Posterior cingulate gyrus (tissue), 11 donors: ENCODE results near the gene ST13.
A peak's percentile ranks its signal among the peaks of the same experiment; 100 is the strongest.
"Not testable (repeated sequence)": the region's sequence is repeated elsewhere in the genome, so short reads cannot be mapped to it uniquely, and the experiment has no call there.

ENCODE experiments used
- DNase-seq, 10 donors: peaks; one replicate each; pipeline versions ENCODE4 v3.0.0 to v3.0.0-alpha.2; 2020 to 2021; ENCODE audit warnings: mixed read lengths in 3 of 10
- intact Hi-C: fragments of 100-400 bp; cut with DNase I; formaldehyde crosslinking; loops from one replicate; pipeline ENCODE4 v1.15.1; 2023

ST13 gene

DNA sequence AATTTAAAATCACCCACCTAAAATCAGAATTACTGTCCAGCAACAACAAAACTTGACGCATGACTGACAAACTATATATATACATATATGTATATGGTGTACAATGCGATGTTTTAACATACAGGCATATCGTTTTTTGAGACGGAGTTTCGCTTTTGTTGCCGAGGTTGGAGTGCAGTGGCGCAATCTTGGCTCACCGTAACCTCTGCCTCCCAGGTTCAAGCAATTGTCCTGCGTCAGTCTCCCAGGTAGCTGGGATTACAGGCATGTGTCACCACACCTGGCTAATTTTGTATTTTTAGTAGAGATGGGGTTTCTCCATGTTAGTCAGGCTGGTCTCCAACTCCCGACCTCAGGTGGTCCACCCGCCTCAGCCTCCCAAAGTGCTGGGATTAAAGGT lies 10.6 kb downstream of the ST13 start:
- DNase-seq, intact Hi-C loops: not testable (repeated sequence)

DNA sequence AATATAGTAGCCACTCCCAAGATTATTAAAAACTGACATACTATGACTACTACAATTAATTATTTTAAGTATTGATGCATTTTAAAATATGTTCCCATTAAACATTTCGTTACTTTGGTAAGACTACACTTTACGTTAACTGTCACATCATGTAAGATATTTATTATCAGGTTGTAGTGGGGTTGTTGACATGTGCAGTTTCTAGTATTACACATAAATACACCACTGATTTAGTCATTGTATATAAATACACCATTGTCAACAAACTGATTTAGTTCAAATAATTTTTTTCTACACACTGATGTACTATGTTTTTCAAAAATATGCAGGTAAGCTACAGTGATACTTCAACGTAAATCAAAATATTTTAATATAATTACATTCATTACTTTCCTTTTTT lies 11.5 kb downstream of the ST13 start:
- no peak for DNase-seq
- intact Hi-C loops, result no loop called here

GRCh38 chr22:40838486-40838885 lies 18.0 kb downstream of the ST13 start:
- intact Hi-C loops, result no loop called here
- no peak for DNase-seq

GRCh38 chr22:40834619-40835018 lies 21.8 kb downstream of the ST13 start:
- intact Hi-C loops, result no loop called here
- no peak for DNase-seq

DNA sequence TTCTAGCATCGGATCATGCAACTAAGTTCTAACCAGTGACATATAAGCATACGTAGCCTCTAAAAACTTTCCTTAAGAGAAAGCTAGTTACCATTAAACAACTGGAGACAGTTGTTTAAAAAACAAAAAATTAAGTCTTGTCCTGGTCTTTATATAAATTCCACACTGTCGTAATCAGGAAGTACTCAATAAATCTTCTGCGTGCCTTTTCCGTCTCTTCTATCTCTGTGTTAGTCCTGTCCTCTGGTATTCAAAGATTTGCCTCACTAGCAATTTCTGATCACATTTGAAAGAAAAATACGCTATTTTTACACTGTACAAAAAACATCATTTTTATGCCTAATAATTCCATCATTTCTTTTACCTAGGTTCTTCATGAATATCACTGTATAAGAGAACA lies 27.3 kb downstream of the ST13 start:
- no peak for DNase-seq
- intact Hi-C loops, result no loop called here

- intact Hi-C loops, result no loop called here
- no peak for DNase-seq
These were observed 29.3 kb downstream of the ST13 start for GRCh38 chr22:40826984-40827741.

- DNase-seq, intact Hi-C loops: not testable (repeated sequence)
These were observed 30.1 kb downstream of the ST13 start for GRCh38 chr22:40826292-40826691.

GRCh38 chr22:40823426-40823825 lies 33.0 kb downstream of the ST13 start:
- intact Hi-C loops, result no loop called here
- no peak for DNase-seq

DNA sequence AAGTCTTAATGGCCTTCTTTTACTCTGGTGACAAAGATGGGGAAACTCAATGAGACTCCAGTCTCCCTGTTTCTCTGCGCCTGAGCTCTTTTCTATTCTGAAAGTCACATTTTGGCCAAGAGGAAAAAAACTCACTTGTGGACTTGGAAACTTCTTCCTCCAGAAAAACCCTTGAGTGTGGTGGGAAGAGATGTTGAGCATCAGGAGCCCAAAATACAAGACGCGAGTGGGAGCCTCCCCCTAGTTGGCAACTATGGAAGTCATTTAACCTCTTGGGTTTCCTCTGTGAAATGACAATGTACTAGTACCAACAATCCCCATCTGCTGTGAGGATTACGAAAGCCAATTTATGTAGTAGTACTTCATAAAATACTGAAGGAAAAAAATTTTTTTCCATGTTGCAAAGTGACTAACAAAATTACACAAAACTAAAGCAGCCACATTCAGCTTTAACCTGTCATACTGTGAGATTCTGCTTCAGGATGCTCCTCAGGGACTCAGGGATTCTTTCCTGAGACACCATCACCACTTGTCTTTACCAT lies 36.8 kb downstream of the ST13 start:
- intact Hi-C loops, result loop anchor here (2.0 to 10.0 kb wide), 2 partner anchors 37 to 75 kb away; partner anchors contain the start of genes ST13 and XPNPEP3
- DNase-seq, result peak in 1 of 10 donors; percentile 43

GRCh38 chr22:40818747-40819598 lies 37.5 kb downstream of the ST13 start, which contains the start of gene SLC25A17:
TSS of gene SLC25A17 (minus strand) at chr22:40819346. CDS start at chr22:40819248, 98 bp downstream.
- intact Hi-C loops, result loop anchor here (2.0 to 10.0 kb wide), 2 partner anchors 38 to 76 kb away; partner anchors contain the start of genes ST13 and XPNPEP3

DNA sequence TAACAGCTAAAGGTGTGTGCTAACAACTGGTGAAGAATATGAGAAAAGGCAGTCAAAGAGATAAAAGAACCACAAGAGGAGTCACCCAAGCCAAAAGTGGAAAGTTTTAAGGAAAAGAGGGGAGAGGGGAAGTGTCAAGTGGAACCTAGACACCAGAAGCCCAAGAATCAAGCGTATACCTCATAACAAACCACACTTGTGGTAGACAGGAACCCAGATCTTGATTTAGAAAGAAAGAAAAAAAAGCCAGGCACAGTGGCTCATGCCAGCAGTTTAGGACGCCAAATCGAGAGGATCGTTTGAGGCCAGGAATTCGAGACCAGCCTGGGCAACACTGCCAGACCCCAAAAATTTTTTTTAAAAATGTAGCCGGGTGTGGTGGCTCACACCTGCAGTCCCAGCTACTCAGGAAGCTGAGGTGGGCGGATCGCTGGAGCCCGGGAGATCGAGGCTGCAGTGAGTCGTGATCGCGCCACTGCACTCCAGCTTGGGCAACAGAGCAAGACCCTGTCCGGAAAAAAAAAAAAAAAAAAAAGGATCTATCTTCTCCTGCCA lies 38.2 kb downstream of the ST13 start:
- intact Hi-C loops, result loop anchor here (2.0 to 10.0 kb wide), 2 partner anchors 39 to 77 kb away; partner anchors contain the start of genes ST13 and XPNPEP3
- no peak for DNase-seq

More at GRCh38 chr22:40818747-40819598, 37.5 kb downstream of the ST13 start, which contains the start of gene SLC25A17:
- peak; percentile 81 to 98 (median 89) for DNase-seq

DNA sequence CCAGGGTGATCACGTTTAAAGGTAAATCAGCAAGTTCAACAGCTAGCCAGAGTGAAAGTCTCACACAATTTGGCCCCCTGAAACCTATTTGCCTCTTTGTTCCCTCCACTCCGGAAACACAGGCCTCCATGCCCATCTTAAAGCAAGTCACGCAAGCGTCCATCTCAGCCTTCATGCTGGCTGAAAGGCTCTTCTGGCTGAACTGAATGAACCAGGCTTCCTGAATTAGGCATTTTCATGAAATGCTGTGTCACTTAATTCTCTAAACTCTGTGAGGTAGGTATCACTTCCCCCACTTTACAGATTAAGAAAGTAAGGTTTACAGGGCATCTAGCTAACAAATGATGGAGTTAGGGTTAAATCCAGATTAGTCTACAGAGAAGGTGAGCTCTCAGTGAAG lies 38.7 kb downstream of the ST13 start:
- peak in 1 of 10 donors; percentile 48 for DNase-seq
- intact Hi-C loops, result loop anchor here (2.0 to 10.0 kb wide), 2 partner anchors 39 to 77 kb away; partner anchors contain the start of genes ST13 and XPNPEP3

- intact Hi-C loops, result loop anchor here (10.0 kb wide), 1 partner anchor 81 kb away; no protein-coding TSS in a partner anchor
- no peak for DNase-seq
These were observed 42.5 kb downstream of the ST13 start for GRCh38 chr22:40813912-40814315.

DNA sequence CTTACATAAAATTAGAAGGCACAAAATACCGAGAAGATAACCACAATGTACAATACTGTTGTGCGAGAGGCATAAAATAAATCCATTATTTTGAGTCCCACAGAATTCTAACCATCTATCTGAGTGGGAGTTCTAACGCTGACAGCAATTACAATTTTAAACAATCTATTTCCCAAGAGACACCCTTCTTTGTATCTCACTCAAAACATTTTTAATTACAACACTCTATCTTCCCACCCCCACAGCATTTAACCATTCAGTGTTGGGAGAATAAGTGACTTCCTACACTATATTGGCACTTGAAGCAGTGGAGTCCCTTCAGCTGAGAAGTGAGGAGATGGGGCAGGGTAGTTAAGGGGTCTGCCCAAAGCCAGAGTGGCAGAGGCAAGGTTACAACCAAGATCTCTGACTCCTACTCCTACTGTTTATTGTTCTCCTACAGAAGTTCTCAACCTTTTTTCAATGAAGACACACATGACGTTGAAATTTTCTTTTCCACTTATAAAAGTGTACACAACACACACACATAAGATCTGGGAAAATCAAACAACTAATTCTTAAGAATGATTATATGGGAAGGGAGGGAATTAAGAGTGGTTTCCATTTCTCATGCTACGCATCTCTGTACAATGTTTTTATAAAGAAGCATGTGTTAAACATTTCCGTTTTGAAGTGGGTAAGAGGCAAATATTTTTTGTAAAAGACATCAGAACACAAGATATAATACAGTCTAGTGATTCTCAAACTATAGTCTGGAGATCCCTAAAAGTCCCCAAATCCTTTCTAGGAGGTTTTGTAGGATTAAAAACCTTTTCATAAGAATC lies 48.2 kb downstream of the ST13 start:
- intact Hi-C loops, result no loop called here
- no peak for DNase-seq

GRCh38 chr22:40806711-40807110 lies 49.7 kb downstream of the ST13 start:
- intact Hi-C loops, result no loop called here
- DNase-seq, result no peak

- intact Hi-C loops, result no loop called here
These were observed 50.7 kb downstream of the ST13 start for GRCh38 chr22:40805699-40806203.

GRCh38 chr22:40805239-40805638 lies 51.2 kb downstream of the ST13 start:
- no peak for DNase-seq
- intact Hi-C loops, result no loop called here

More at GRCh38 chr22:40805699-40806203, 50.7 kb downstream of the ST13 start:
- no peak for DNase-seq

GRCh38 chr22:40803321-40803720 lies 53.1 kb downstream of the ST13 start:
- intact Hi-C loops, result no loop called here
- DNase-seq, result no peak

DNA sequence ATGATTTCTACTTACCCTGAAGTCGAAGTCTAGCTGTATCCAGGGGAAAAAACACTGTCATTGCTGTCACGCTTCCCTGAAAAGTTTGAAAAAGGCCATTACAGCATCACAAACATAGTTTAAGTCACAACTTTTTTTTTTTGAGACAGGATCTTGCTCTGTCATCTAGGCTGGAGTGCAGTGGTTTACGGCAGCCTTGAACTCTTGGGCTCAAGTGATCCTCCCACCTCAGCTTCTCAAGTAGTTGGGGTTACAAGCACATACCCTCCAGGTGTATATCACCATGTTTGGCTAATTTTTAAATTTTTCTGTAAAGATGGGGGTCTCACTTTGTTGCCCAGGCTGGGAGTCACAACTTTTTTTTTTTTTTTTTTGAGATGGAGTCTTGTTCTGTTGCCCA lies 57.4 kb downstream of the ST13 start:
- no peak for DNase-seq
- intact Hi-C loops, result no loop called here
